Neural cell (in vitro differentiated cells): ENCODE measurements around the gene TENT5A. TPM values are rescaled to one million over a fixed set of nuclear protein-coding genes. Genes with fewer than 3 reads are reported as not detected.

Source experiments
- H2AFZ ChIP-seq: fragments of 200-600, 300-800 bp; sonication (generic), shearing (Covaris generic); 2 replicates; pipeline ENCODE4 v1.6.0; 2014; ENCODE audit warnings: low read depth, mild to moderate bottlenecking, antibody characterized with exemption, low read length, moderate library complexity
- H3F3A ChIP-seq: fragments of 200-600 bp; shearing (Covaris generic); 2 replicates; pipeline ENCODE4 v1.6.1; 2016; ENCODE audit warnings: mild to moderate bottlenecking, moderate library complexity, mixed read lengths, antibody characterized with exemption, low read length; ENCODE audit not compliant: insufficient read depth, poor library complexity, severe bottlenecking
- H3K27ac ChIP-seq: fragments of 200-600, 300-800 bp; sonication (generic), shearing (Covaris generic); 2 replicates; pipeline ENCODE4 v1.5.1; 2014; ENCODE audit warnings: mild to moderate bottlenecking, low read length, moderate library complexity
- H3K27me3 ChIP-seq: fragments of 300-800, 200-600 bp; sonication (generic), shearing (Covaris generic); 2 replicates; pipeline ENCODE4 v1.6.0; 2014; ENCODE audit warnings: mild to moderate bottlenecking, low read depth, low read length, moderate library complexity; ENCODE audit not compliant: insufficient read depth
- H3K36me3 ChIP-seq: fragments of 300-800, 200-600 bp; sonication (generic), shearing (Covaris generic); 2 replicates; pipeline ENCODE4 v1.5.1; 2014; ENCODE audit warnings: mild to moderate bottlenecking, antibody characterized with exemption, low read length, moderate library complexity; ENCODE audit not compliant: insufficient read depth
- H3K4me2 ChIP-seq: fragments of 300-800, 200-600 bp; sonication (generic), shearing (Covaris generic); 2 replicates; pipeline ENCODE4 v1.6.0; 2014; ENCODE audit warnings: mild to moderate bottlenecking, low read length
- H3K4me3 ChIP-seq: fragments of 300-800, 200-600 bp; sonication (generic), shearing (Covaris generic); 2 replicates; pipeline ENCODE4 v1.5.1; 2014; ENCODE audit warnings: mild to moderate bottlenecking, low read length, moderate library complexity
- H3K79me2 ChIP-seq: fragments of 200-600 bp; shearing (Covaris generic); replicated peaks from 2 replicates; pipeline ENCODE4 v1.6.0; 2014; ENCODE audit warnings: mild to moderate bottlenecking, low read length, moderate library complexity; ENCODE audit not compliant: insufficient read depth
- H3K9ac ChIP-seq: fragments of 300-800, 200-600 bp; sonication (generic), shearing (Covaris generic); 2 replicates; pipeline ENCODE4 v1.6.1; 2016; ENCODE audit warnings: mild to moderate bottlenecking, low read length, mixed read lengths
- H3K9me2 ChIP-seq: fragments of 200-600 bp; shearing (Covaris generic); 2 replicates; pipeline ENCODE4 v1.6.1; 2016; ENCODE audit warnings: mild to moderate bottlenecking, low read length, mixed read lengths; ENCODE audit not compliant: insufficient read depth
- H3K9me3 ChIP-seq: fragments of 200-600, 300-800 bp; sonication (generic), shearing (Covaris generic); 2 replicates; pipeline ENCODE4 v1.6.1; 2016; ENCODE audit warnings: mild to moderate bottlenecking, mixed run types, low read length, moderate library complexity, mixed read lengths
- H4K20me1 ChIP-seq: fragments of 200-600 bp; shearing (Covaris generic); 2 replicates; pipeline ENCODE4 v1.6.1; 2016; ENCODE audit warnings: mild to moderate bottlenecking, mixed run types; ENCODE audit not compliant: insufficient read depth
- CTCF ChIP-seq: fragments of 450-650 bp; IDR thresholded peaks from 2 replicates; pipeline ENCODE4 v1.5.1; 2014; ENCODE audit warnings: antibody characterized with exemption, mild to moderate bottlenecking, moderate library complexity; ENCODE audit not compliant: poor library complexity, severe bottlenecking
- EP300 ChIP-seq: fragments of 450-650 bp; conservative IDR thresholded peaks from 2 replicates; pipeline ENCODE4 v1.6.1; 2014; ENCODE audit warnings: antibody characterized with exemption, mild to moderate bottlenecking, moderate library complexity; ENCODE audit not compliant: poor library complexity, severe bottlenecking
- EZH2 ChIP-seq: fragments of 200-600, 300-800 bp; shearing (Covaris generic), sonication (generic); IDR thresholded peaks from 2 replicates; pipeline ENCODE4 v1.6.1; 2014; ENCODE audit warnings: antibody characterized with exemption, low read length, borderline replicate concordance, mild to moderate bottlenecking; ENCODE audit not compliant: insufficient read depth, poor library complexity, severe bottlenecking
- MXI1 ChIP-seq: fragments of 450-650 bp; conservative IDR thresholded peaks from 2 replicates; pipeline ENCODE4 v1.6.1; 2014; ENCODE audit warnings: antibody characterized with exemption, mild to moderate bottlenecking; ENCODE audit not compliant: poor library complexity, severe bottlenecking
- POLR2AphosphoS5 ChIP-seq: IDR thresholded peaks from 2 replicates; pipeline ENCODE4 v1.6.1; 2012
- RAD21 ChIP-seq: fragments of 450-650 bp; conservative IDR thresholded peaks from 2 replicates; pipeline ENCODE4 v1.6.1; 2014; ENCODE audit warnings: antibody characterized with exemption, mild to moderate bottlenecking, moderate library complexity
- REST ChIP-seq: IDR thresholded peaks from 2 replicates; pipeline ENCODE4 v1.6.1; 2012; ENCODE audit warnings: borderline replicate concordance
- SMC3 ChIP-seq: fragments of 450-650 bp; conservative IDR thresholded peaks from 2 replicates; pipeline ENCODE4 v1.6.1; 2014; ENCODE audit warnings: antibody characterized with exemption, mild to moderate bottlenecking, moderate library complexity; ENCODE audit not compliant: poor library complexity
- TAF1 ChIP-seq: IDR thresholded peaks from 2 replicates; pipeline ENCODE4 v1.6.1; 2012; ENCODE audit warnings: low read depth
- polyA plus RNA-seq: library from polyadenylated mRNA; depleted of rRNA; stranded (reverse); fragments of >200 nt; gene quantifications from 2 replicates; pipeline ENCODE4 v1.2.3, GENCODE V29; 2014

TENT5A gene
- polyA plus RNA-seq, 1 donor from 2014 or later, result 0.47 TPM

DNA sequence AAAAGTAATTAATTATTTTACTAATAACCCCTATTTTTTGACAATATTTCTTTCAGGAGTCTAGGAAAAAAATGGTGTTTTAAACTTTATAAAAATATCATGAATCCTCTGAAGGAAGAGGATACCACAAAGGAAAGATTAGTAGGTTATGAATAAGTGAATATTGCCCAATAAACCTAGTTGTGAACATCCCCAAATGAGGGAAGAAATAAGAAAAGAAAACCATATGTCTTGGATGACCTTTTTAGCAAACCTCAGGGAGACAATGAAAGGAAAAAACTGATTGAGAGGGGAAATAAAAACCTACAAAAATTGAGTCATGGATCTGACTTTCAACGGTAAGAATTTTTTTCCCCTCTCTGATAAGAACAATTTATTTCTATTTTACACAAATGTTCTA, 34.4 kb downstream of the TENT5A start:
- no peaks in the 10 kb centered on the region for H3K9me2 ChIP-seq
- no peaks in the 10 kb centered on the region for H4K20me1 ChIP-seq
- H3K9ac ChIP-seq, result no peak overlapping the region
- no peak overlapping the region for H3K27ac ChIP-seq
- H3K4me3 ChIP-seq, result no peak overlapping the region
- H3K79me2 ChIP-seq, result no peaks in the 10 kb centered on the region
- no peak for TF ChIP-seq TAF1
- TF ChIP-seq SMC3, result no peak
- TF ChIP-seq REST, result no peak
- TF ChIP-seq CTCF, result no peak
- no peak for TF ChIP-seq POLR2AphosphoS5
- TF ChIP-seq EP300, result no peak
- TF ChIP-seq EZH2, result no peak
- TF ChIP-seq RAD21, result no peak
- TF ChIP-seq MXI1, result no peak
- H3K27me3 ChIP-seq, result no peaks in the 10 kb centered on the region
- H3K9me3 ChIP-seq, result no peaks in the 10 kb centered on the region
- no peaks in the 10 kb centered on the region for H3K36me3 ChIP-seq
- no peak overlapping the region for H3K4me2 ChIP-seq
- H3F3A ChIP-seq, result no peaks in the 10 kb centered on the region
- H2AFZ ChIP-seq, result no peak overlapping the region

DNA sequence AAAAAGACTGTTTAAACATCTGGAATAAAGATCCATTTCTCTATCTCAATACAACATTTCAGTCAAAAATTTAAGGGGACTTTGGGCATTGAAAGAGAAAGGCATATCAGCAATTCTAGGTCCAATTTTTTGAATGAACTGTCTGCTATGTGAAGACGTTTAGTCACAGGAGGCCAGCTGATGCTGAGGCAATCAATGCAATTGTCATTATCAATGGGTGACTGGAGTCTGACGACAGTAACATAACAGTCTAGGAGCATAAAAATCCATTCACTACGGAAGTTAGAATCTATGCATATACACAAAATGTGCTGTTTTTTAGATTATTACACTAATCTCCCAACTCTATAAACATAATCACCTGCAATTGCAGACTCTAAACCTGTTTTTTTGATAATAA, 37.8 kb downstream of the TENT5A start:
- no peak for TF ChIP-seq EZH2
- no peak for TF ChIP-seq RAD21
- no peak for TF ChIP-seq EP300
- Histone ChIP-seq H3K9me2 (no peaks in the 10 kb centered on the region), H3K27ac (no peak overlapping the region), H3F3A (no peaks in the 10 kb centered on the region), H3K36me3 (no peaks in the 10 kb centered on the region), H4K20me1 (no peaks in the 10 kb centered on the region), H2AFZ (no peak overlapping the region), H3K9ac (no peak overlapping the region), H3K27me3 (no peaks in the 10 kb centered on the region), H3K79me2 (no peaks in the 10 kb centered on the region), H3K4me2 (no peak overlapping the region), H3K4me3 (no peak overlapping the region), H3K9me3 (no peaks in the 10 kb centered on the region)

GRCh38 chr6:81713205-81713604, 39.3 kb downstream of the TENT5A start:
- Histone ChIP-seq H3K4me2 (no peak overlapping the region), H3K9me2 (no peaks in the 10 kb centered on the region), H3K27ac (no peak overlapping the region), H3F3A (no peaks in the 10 kb centered on the region), H2AFZ (no peak overlapping the region), H3K9me3 (no peaks in the 10 kb centered on the region), H3K9ac (no peak overlapping the region), H4K20me1 (no peaks in the 10 kb centered on the region), H3K4me3 (no peak overlapping the region), H3K79me2 (no peaks in the 10 kb centered on the region), H3K27me3 (no peaks in the 10 kb centered on the region), H3K36me3 (no peaks in the 10 kb centered on the region)
- TF ChIP-seq SMC3 (no peak), EZH2 (no peak), POLR2AphosphoS5 (no peak)
